H1 (cell line): Measurements from ENCODE around the gene DYRK1A. TPM values are rescaled to one million over a fixed set of nuclear protein-coding genes. Genes with fewer than 3 reads are reported as not detected.

ENCODE experiments used
- GTF2F1 ChIP-seq: IDR thresholded peaks from 2 replicates; pipeline ENCODE4 v1.6.1; 2012; ENCODE audit warnings: low read depth, low read length, improper control_type of control experiment, borderline replicate concordance
- POLR2A ChIP-seq, 2 experiments: IDR thresholded peaks; 1 replicate in 1 of 2; 2 replicates in 1 of 2; pipeline ENCODE4 v1.6.1; 2011; ENCODE audit warnings: low read depth in 2 of 2, low read length in 2 of 2, mild to moderate bottlenecking in 2 of 2; ENCODE audit errors: control extremely low read depth in 1 of 2
- TAF7 ChIP-seq: optimal IDR thresholded peaks from 2 replicates; pipeline ENCODE3; 2011; ENCODE audit warnings: low read depth, mild to moderate bottlenecking, inconsistent platforms, low read length, moderate library complexity, borderline replicate concordance
- polyA plus RNA-seq, 7 experiments: library from polyadenylated mRNA; depleted of rRNA in 3 of 7; stranded (reverse) in 5 of 7; unstranded in 2 of 7; fragments of >200 nt in 5 of 7; fragments of 200-250 nt in 2 of 7; gene quantifications; 1 replicate in 5 of 7; 2 replicates in 1 of 7; 4 replicates in 1 of 7; pipeline versions ENCODE4 v1.2.1 to v1.2.3, GENCODE V29; 2011 to 2013; ENCODE audit warnings: missing spikeins in 2 of 7, mixed read lengths in 2 of 7
- total RNA-seq: library from RNA; stranded (reverse); fragmentation: NEBNext Ultra II Directional; extraction: Animal tissue kit (Norgen Biotek cat#: 25700); gene quantifications from 2 replicates; pipeline ENCODE4 v1.2.1, GENCODE V29; 2021

DYRK1A gene
- total and polyA plus RNA-seq, 2 of the 8 experiments (the other 6 are each of a cell fraction or from before 2014, with no cell fraction given): 61.1 to 62.2 TPM

GRCh38 chr21:37370152-37371040, 3.8 kb downstream of the DYRK1A start (continued):
- no peak for TF ChIP-seq GTF2F1
- TF ChIP-seq TAF7: no peak
- no peak for TF ChIP-seq POLR2A (IDR thresholded peaks at IDR 0.05; ENCODE audit: control extremely low read depth in 1 of 2, low read depth in 2 of 2, low read length in 2 of 2)
